HG03432 (cell line): ENCODE results near the gene TMUB2.
"Not testable (repeated sequence)": the region's sequence is repeated elsewhere in the genome, so short reads cannot be mapped to it uniquely, and the experiment has no call there.

Experiments
- ATAC-seq: cut with Tn5 transposase; IDR thresholded peaks from one replicate; pipeline ENCODE4 v1.9.1; 2021; ENCODE audit warnings: mild to moderate bottlenecking, moderate library complexity; ENCODE audit not compliant: unreplicated experiment

Gene TMUB2

DNA sequence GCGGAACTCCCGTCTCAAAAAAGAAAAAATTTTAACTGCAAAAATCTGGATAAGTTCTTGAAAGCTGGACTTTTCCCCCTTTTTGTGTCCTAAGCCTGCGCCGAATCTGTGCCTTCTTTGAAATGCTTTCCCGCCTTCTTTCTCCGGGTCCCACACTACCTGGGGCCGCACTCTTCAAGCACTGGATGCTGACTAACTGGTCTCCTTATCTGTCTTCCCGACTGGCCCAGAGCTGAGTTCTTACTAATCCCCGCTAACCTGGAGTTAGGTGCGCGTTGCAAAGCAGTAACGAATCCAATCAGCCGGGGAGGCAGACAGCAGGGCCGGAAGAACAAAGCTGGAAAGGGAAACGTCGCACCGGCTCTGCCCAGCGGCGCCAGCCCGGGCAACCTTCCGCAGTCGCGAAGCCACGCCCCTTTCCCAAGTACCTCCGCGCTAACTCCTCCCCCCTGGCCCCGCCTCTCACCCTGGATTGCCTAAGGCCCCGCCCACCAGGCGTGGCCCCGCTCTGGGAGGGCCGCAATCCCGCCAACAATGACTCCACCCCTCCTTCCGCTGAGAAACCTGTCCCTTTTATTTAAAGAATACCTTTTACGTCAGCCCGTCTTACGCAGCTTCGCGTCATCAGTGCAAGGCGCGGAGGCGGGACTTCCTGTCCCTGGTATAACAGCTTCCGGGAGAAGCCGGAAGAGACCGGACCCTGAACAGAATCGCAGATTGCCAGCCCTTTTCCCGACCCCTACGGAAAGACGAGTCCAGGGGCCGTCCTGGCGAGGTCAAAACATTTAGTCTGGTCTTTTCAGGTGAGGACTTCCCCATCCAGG, at the start of gene TMUB2:
TSS of gene TMUB2 (plus strand) at position 666 of the 824 bp plus-strand sequence. CDS start 737 bp downstream, outside the sequence.
- peak; percentile 87 for ATAC-seq

DNA sequence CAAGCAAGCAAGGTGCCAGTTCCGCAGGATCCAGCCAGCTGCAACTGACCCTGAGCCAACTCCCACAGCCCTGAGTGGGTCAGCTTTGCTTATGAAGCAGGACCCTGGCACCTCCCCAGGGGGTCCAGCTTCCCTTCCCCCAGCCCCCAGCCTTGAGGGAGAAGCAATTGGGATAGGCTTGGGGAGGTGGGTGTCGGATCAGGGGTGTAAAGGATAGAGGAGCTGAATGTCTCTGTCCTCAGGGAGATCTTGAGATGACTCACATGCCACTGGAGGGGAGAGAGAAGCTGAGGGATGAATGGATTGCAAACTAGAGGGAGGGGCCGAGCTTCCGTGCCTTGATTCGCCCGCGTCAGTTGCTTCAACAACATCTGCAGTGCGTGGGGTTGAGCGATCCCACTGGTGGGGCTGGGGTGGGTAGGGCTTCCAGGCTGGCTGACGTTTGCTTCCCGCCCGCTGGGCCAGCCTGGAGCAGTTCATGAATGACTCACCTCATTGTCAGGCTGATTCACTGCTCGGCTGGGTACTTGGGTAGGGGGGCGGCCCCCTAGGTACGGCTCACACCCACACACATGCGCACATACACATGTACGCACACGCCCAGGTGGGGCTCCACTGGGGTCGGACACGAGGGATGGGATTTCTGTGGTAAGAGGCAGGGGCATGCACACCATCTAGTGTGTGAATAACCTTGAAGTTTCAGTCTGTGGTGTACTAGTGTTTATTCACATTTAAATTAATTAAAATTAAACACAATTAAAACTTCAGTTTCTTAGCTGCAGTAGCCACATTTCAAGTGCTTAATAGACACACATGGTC, 48.7 kb upstream of the TMUB2 start:
- ATAC-seq: no peak

DNA sequence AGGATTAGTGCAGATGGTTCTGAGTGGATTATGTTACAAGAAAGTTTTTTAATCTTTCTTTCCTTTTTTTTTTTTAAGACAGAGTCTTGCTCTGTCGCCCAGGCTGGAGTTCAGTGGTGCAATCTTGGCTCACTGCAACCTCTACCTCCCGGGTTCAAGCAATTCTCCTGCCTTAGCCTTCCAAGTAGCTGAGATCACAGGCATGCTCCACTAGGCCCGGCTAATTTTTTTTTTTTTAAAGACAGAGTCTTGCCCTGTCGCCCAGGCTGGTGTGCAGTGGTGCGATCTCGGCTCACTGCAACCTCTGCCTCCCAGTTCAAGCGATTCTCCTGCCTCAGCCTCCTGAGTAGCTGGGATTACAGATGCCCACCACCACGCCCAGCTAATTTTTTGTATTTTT, 42.9 kb upstream of the TMUB2 start:
- not testable (repeated sequence) for ATAC-seq

DNA sequence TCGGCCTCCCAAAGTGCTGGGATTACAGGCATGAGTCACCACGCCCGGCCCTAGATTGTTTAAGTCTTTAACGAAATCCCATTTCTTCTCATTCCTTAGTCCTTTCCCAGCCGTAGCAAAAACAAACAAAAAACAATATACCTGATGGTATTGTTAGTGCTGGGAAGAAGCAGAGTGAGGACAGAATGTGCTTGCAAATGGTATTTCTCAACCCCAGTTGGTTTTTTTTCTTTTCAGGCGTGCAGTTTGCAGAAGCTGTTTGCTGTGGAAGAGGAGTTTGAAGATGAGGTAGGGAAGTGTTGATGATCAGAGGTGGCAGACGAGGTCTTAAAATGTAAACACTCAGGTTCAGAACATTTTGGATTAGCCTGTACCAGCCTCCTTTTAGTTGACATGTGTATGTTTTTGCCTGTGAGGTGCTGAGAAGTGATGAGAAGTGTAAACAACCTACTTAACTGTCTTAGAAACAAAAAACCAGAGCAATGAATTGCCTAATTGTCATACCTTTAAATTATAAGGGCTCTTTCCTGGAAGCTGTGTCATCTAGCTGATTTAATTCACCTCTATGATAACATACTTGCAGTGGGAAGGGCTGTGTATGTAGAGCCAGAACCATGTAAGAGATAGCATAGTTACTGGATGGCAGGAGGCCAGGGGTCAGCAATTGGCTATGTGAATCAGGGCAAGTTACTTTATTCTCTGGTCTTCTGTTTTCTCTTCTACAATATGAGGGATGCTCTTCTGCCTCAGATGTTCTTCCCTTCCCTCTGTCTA, 41.6 kb upstream of the TMUB2 start:
- ATAC-seq: no peak

DNA sequence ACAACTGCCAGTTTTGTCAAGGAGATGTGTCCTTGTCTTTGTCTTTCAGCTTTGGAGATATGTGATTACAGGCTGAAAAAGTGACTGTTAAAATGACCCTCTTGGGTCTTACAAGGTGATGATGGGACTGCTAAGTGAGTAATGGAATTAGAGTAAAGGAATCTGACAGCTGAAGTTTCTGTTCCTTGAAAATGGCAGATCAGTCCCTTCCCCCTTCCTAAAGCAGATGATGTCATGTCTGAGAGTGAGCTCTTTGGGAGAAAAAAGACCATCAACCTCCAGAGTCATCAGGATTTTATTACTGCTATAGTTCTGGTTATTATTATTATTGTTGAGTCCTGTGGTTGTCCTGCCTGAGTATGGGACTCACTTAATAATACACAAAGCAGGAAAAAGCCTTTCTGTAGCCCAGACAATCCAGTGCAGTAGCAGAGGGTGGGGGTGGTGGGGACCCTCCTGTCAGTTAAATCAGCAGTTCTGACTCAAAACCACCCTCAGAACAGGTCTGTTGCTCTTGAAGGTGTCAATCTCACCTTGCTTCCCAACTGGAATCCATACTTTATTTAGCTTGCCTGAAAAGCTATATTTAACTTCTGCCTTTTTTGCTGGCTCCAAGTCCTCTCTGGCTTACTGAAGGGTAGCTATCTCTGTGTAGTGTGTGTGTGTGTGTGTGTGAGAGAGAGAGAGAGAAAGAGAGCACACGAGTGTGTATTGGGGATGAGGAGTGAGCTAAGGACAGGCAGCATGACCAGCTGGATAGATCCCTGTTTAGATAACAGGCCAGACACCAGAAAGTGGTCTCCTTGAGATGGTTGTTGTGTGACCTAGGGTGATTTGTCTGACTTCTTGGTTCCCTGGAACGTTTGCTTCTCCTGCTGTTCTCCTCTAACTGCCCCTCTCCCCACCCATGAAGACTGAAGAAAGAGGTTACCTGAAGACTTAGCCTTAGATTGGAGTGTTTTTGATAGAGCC, 40.1 kb upstream of the TMUB2 start:
- ATAC-seq: no peak

DNA sequence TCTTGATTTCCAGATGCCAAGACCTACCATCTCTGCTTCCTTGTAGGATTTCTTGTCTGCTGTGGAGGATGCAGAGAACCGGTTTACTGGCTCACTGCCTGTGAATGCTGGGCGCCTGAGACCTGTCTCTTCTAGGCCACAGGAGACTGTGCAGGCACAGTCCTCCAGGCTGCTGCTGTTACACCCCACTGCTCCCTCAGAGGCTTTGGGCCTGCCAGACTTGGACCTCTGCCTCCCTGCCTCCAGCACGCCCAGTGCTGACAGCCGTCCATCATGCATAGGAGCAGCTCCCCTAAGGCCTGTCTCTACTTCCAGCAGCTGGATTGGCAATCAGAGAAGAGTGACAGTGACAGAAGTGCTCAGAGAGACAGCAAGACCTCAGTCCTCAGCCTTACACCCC, 39.0 kb upstream of the TMUB2 start:
- no peak for ATAC-seq

DNA sequence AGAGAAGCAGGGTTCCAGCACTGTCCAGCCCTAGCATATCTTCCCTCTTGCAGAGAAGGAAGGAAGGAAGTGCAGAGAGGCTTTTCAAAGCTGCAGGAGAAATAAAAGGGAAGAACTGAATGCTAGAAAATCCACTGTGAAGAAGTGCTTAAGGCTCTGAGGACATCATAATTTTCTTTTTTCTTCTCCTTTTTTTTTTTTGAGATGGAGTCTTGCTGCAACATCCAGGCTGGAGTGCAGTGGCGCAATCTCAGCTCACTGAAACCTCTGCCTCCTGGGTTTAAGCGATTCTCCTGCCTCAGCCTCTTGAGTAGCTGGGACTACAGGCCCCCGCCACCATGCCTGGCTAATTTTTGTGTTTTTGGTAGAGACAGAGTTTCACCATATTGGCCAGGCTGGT, 37.7 kb upstream of the TMUB2 start:
- not testable (repeated sequence) for ATAC-seq

DNA sequence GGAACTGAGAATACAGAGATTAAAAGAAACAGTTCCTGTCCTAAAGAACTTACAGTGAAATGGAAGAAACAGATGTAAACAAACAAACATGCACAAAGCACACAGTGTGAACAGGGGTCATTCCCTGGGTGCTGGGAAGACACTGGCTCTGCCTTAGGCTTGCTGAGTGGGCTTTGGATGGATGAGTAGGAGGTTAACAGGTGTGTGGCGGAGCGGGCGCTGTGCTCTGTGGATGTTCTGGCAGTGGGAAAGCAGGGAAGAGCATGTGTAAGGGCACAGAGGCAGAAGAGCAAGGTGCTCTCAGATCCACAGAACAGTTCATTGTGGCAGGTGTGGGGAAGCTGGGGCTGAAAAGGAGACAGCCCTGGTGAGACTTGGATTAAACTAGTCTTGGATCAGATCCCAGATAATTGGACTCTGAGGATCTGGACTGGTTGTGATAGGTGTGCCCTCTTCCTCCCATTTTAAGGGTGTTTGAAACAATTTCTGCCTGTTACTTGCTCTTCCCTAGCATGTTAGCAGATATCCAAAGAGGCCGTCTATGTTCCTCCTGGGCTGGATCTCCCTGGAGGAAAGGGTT, 36.9 kb upstream of the TMUB2 start:
- no peak for ATAC-seq

DNA sequence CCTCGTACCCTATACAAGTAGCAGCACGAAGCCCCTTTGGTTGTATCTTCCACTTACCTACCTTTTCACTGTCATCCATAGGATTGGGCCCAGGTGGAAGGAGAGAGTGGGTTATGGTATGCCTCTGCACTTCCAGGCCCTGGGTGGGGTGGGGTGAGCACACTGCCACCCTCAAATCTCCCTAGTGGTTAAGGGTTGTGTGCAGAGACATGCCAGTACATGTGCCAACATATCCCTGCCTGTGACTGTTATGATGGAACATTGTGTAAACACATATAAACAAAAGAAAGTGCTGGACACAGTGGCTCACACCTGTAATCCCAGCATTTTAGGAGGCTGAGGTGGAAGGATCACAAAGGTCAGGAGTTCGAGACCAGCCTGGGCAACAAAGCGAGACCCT, 33.9 kb upstream of the TMUB2 start:
- no peak for ATAC-seq

DNA sequence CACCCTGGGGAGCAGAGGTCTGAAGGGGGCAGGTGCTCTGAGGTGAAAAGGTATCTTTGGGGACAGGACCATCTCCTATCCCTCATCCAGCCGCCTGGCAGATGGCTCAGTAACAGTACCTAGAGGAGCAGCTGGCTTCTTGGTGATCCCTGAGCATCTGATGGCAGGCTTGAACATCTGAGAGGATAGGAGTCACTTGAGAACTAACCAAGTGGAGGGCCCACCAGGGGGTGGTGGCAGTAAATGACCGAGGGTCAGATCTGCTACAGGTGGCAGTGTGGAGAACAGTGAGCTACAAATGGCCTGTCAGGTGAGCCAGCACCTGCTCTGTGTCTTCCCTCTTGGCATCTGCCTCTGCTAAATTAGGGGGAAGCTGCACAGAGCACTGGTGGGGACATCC, 31.3 kb upstream of the TMUB2 start:
- no peak for ATAC-seq

DNA sequence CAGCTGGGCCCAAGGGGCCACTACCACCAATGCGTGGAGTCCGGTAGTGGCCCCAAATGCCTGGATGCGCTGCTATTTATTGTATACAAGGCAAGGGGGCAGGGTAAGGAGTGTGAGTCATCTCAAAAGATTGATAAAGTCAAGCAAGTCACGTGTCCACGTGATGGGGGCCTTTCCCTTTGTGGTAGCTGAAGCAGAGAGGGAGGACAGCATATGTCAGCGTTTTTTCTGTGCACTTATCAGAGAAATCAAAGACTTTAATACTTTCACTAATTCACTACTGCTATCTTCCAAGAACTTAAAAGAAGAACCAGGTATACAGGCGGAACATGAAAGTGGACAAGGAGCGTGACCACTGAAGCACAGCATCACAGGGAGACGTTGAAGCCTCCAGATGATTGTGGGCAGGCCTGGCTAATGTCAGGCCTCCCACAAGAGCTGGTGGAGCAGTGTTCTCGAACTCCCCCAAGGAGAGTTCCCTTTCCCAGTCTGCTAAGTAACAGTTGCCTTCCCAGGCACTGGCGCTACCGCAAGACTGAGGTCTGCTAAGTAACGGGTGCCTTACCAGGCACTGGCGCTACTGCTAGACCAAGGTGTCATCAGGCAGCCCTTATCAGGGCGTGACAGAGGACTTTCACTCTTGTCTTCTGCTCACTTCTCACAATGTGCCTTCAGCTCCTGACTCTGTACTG, 27.1 kb upstream of the TMUB2 start:
- ATAC-seq: no peak

DNA sequence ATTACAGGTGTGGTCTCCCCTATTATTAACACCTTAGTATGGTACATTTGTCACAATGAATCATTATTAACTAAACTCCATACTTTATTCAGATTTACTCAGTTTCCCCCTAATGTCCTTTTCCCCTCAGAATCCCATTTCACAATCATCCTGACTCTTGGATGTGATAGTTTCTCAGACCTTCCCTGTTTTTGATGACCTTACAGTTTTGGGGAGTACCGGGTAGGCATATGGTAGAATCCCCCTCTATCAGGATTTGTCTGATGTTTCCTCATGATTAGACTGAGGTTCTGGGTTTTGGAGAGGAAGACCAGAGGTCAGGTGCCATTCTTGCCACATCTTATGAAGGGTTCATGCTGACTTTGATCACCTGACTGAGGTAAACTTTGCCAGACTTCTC, 22.3 kb upstream of the TMUB2 start:
- ATAC-seq: no peak

DNA sequence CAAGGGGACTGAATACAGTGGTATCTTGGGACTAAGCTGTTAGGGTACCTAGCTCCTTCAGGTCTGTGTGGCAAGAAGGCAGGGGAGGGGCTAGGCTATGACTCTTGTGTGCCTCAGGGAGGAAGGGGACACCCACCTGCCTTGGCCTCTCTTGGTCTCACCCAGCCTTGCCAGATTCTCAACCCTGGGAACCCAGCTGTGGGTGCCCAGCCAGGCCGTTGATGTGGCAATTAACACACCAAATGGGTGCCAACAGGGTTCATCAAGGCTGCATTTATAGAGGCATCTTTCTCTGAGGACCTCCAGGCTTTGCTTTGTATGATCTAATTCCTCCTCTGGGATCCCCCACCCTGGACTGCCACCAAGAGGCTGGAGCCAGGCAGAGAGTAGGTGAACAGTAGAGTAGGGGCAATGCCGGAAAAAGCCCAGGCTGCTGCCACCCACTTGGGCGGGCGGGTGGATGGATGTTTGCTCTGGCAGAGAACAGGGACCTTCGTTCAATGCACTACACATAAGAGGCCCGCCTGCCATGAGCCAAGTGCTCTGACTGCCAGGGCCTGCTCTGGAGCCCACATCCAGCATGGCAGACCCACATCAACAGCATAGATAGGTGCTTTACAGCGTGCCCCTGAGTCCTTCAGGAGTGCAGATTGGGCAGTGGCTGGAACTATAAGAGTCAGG, 19.5 kb upstream of the TMUB2 start:
- ATAC-seq: no peak

DNA sequence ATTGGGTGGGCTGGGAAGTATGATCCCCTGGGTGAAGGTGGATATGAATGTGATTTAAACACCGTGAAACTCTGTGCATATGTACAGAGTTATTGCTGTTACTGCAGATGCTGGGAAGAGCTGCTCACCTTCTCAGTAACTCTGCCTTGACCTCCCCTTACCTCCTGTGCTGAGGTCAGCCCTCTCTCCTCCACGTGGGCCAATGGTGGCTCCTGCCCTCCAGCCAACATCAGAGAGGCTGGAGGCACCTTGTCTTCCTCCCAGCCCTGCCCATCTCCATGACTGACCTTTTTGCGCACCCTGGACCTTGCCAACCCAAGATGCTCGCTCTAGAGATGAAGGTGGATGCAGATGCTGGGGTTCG, 16.7 kb upstream of the TMUB2 start:
- no peak for ATAC-seq

DNA sequence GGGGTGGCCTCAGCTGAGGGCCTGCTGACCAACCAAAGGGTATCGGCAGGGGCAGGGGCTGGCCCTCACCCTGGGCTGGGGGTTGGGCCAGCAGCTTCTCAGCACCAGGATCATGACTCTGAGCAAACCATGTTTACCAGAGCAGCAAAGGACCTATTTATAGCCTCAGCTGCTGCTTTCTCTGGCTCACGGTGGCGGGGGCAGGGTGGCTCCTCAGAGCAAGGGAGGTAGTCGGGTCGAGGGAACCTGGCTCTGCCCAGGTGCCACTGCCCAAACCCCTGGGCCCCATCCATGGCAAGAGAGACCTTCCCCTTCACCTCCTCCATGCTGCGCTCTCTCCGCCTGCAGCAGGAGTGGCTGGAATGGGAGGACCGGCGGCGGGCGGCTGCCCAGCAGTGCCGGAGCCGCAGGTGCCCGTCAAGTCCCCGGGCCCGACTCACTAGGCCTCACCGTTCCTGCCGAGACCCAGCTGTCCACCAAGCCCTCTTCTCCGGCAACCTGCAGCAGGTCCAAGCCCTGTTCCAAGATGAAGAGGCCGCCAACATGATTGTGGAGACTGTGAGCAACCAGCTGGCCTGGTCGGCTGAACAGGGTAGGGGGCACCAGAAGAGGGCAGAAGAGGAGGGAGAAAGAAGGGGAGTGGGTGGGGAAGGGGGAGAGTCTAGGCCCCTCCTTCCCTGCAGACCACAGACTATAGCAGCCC, 16.1 kb upstream of the TMUB2 start, which contains the start of gene ASB16:
TSS of gene ASB16 (plus strand) at position 206 of the 703 bp plus-strand sequence. CDS start at position 292, 86 bp downstream.
- no peak for ATAC-seq

DNA sequence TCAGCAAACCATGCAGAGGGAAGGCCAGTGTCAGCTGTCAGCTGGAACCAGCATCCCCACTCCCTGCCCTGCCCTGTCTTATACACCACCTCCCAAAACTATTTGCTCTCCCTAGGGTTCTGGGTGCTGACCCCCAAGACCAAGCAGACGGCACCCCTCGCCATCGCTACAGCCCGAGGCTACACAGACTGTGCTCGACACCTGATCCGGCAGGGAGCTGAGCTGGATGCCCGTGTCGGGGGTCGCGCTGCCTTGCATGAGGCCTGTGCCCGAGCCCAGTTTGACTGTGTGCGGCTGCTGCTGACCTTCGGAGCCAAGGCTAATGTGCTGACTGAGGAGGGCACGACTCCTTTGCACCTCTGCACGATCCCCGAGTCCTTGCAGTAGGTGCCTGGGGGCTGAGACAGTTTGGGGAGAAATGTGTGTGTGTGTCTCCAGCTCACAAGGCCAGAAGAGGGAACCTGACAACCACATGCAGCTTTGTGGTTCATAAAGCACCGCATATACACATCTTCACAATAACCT, 14.8 kb upstream of the TMUB2 start:
- ATAC-seq: no peak

DNA sequence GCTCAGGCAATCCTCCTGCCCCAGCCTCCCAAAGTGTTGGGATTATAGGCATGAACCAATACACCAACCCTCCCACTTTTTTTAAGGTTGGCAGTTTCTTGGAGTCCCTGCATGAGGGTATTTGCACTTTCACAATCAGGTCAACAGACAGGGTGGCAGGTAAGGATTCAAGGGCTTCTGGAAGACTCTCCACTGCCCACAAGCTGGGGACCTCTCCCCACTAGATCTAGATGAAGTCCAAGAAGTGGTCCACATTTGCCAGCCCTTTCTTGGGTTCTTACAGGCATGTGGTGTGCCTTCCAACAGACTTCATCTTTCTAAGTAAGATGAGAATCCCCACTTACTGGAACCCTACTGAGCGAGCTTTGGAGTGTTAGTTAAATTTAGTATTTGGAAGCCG, 12.3 kb upstream of the TMUB2 start:
- no peak for ATAC-seq

DNA sequence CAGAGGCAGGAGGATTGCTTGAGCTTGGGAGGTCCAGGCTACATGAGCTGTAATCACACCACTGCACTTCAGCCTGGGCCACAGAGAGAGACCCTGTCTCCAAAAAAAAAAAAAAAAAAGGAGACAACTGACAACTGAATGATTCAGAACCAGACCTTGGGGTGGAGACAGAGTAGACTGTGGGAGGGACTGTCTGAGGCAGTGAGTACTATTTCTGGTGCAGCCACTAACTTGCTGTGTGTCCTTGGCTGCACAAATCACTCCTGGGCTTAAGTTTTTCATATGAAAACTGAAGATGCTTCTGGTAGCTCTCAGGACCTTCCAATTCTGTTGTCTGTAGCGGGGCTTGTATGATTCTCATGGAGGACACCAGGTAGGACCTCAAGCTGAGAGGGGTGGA, 10.5 kb upstream of the TMUB2 start:
- no peak for ATAC-seq
